ENCODE data around the gene ZNF337. TPM values are rescaled to one million over a fixed set of nuclear protein-coding genes. Genes with fewer than 3 reads are reported as not detected.

Gene ZNF337
- total RNA-seq, 1 experiment from 2014 or later, result 10.3 TPM

DNA sequence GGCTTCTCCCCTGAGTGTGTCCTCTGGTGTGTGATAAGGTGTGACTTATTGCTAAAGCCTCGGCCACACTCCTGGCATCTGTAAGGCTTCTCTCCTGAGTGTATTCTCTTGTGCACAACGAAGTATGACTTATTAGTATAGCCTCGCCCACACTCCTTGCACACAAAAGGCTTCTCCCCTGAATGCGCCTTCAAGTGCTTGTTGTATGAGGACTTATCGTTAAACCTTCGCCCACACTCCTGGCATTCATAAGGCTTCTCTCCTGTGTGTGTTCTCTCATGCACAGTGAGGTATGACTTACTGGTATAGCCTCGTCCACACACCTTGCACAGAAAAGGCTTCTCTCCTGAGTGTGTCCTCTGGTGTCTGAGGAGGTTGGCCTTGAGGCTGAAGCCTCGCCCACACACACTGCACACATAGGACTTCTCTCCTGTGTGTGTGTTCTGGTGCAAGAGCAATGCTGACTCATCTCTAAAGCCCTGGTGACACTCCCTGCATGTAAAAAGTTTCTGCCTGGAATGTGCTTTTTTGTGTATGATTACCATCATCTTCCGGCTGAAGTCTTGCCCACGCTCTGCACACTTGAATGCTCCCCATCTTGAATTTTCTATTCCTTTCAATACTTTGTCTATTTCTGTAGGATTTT lies 20.4 kb downstream of the ZNF337 start:
- no peaks in the 10 kb centered on the region for H3K4me1 ChIP-seq (ENCODE audit: insufficient read depth, low read length)
- H3K23me2 ChIP-seq (ENCODE audit: insufficient read length, low read depth, low read length, poor library complexity, severe bottlenecking), result no peaks in the 10 kb centered on the region
- H4K20me1 ChIP-seq (ENCODE audit: control insufficient read depth, insufficient read depth, insufficient read length), result no peaks in the 10 kb centered on the region
- TF ChIP-seq CTCF (conservative IDR thresholded peaks at IDR 0.05), result no peak
- H3K27ac Mint-ChIP-seq, result no peak overlapping the region
- H3K36me3 Mint-ChIP-seq (ENCODE audit: insufficient read depth in 1 of 3, low read depth in 3 of 3), result peaks cover 43 to 57% (median 56%) of the 10 kb centered on the region in 3 experiments
- no peak overlapping the region for H3T11ph ChIP-seq (ENCODE audit: low read length)
- no peak overlapping the region for H3K18ac ChIP-seq (ENCODE audit: insufficient read length, low read depth, low read length)
- H3K4ac ChIP-seq (ENCODE audit: low read depth, low read length), result no peak overlapping the region
- H3K9ac ChIP-seq (ENCODE audit: extremely low read depth, insufficient read length, low read length), result no peak overlapping the region
- peaks cover 0 to 4% of the 10 kb centered on the region in 2 experiments; a peak in 2 of 4 replicates for H3K4me1 Mint-ChIP-seq
- H2AK5ac ChIP-seq (ENCODE audit: insufficient read length, low read length), result no peak overlapping the region
- H2BK15ac ChIP-seq (ENCODE audit: low read depth, low read length), result no peak overlapping the region
- H2BK5ac ChIP-seq (ENCODE audit: insufficient read length, low read length), result no peak overlapping the region
- H2BK20ac ChIP-seq (ENCODE audit: low read depth, low read length, poor library complexity, severe bottlenecking), result no peak overlapping the region
- WGBS (ENCODE audit: extremely low coverage, insufficient read length, low lambda C conversion rate), result no CpG with 5 or more reads among the region's 10 CpGs
- H3K9me3 Mint-ChIP-seq, result no peaks in the 10 kb centered on the region; a peak in 1 of 5 replicates
- H3K27me3 Mint-ChIP-seq (ENCODE audit: low read depth), result no peaks in the 10 kb centered on the region
- no peaks in the 10 kb centered on the region for H3K79me2 ChIP-seq (ENCODE audit: insufficient read depth, low read length)
- no peak overlapping the region for H4K5ac ChIP-seq (ENCODE audit: insufficient read length, low read depth, low read length)
- H4K8ac ChIP-seq (replicated peaks; ENCODE audit: insufficient read length, low read depth, low read length), result no peak overlapping the region
- H4K91ac ChIP-seq (ENCODE audit: insufficient read length, low read depth, low read length), result no peak overlapping the region
- H3K27me3 ChIP-seq (ENCODE audit: insufficient read depth, low read length), result no peaks in the 10 kb centered on the region
- no peak overlapping the region for H3K14ac ChIP-seq (ENCODE audit: insufficient read depth, low read length)
- no peak overlapping the region for H3K27ac ChIP-seq (ENCODE audit: insufficient read length, low read depth, low read length)
- no peaks in the 10 kb centered on the region for H3K9me3 ChIP-seq (ENCODE audit: control insufficient read depth, low read depth, low read length)
- no peak overlapping the region for H3K56ac ChIP-seq (ENCODE audit: insufficient read length, low read depth, low read length)
- no peak overlapping the region for H3K4me2 ChIP-seq (ENCODE audit: insufficient read depth, insufficient read length, low read length)
- H3K23ac ChIP-seq (ENCODE audit: insufficient read length, low read depth, low read length), result no peak overlapping the region
- no peak overlapping the region for H2AFZ ChIP-seq (ENCODE audit: low read length)
- DNase-seq, result no peak
- no peak overlapping the region for H3K4me3 Mint-ChIP-seq
- no peak overlapping the region for H2BK12ac ChIP-seq (ENCODE audit: insufficient read length, low read depth, low read length)
- H2BK120ac ChIP-seq (ENCODE audit: low read depth, low read length, poor library complexity, severe bottlenecking), result no peak overlapping the region
- no peaks in the 10 kb centered on the region for H3K79me1 ChIP-seq (ENCODE audit: insufficient read depth, low read depth, low read length, poor library complexity, severe bottlenecking)
